HUES64 (cell line): ENCODE measurements around the gene CEACAM7. TPM values are rescaled to one million over a fixed set of nuclear protein-coding genes. Genes with fewer than 3 reads are reported as not detected.
"Not testable (repeated sequence)": the region's sequence is repeated elsewhere in the genome, so short reads cannot be mapped to it uniquely, and the experiment has no call there.

ENCODE experiments used
- H3K27ac ChIP-seq: 2 replicates; pipeline ENCODE4 v1.7.0; 2013; ENCODE audit warnings: low read depth, low read length, inconsistent platforms
- H3K27me3 ChIP-seq: 2 replicates; pipeline ENCODE4 v1.6.1; 2013; ENCODE audit warnings: mild to moderate bottlenecking, low read length; ENCODE audit not compliant: insufficient read depth
- H3K36me3 ChIP-seq: 2 replicates; pipeline ENCODE4 v1.6.1; 2013; ENCODE audit warnings: mild to moderate bottlenecking, low read length; ENCODE audit not compliant: insufficient read depth
- H3K4me1 ChIP-seq: 2 replicates; pipeline ENCODE4 v1.6.1; 2013; ENCODE audit warnings: mild to moderate bottlenecking, low read length, moderate library complexity; ENCODE audit not compliant: insufficient read depth
- H3K4me3 ChIP-seq: 2 replicates; pipeline ENCODE4 v1.5.1; 2013; ENCODE audit warnings: mild to moderate bottlenecking, low read length, moderate library complexity
- H3K9ac ChIP-seq: 2 replicates; pipeline ENCODE4 v1.6.1; 2013; ENCODE audit warnings: mild to moderate bottlenecking, low read depth, low read length
- H3K9me3 ChIP-seq: 2 replicates; pipeline ENCODE4 v1.6.1; 2013; ENCODE audit warnings: low read depth, low read length; ENCODE audit not compliant: insufficient read depth
- WGBS: fragments of 150-250, 120-280 bp; methylation state at CpG from one replicate; pipeline ENCODE4 v1.1.7; 2013; ENCODE audit warnings: missing lambda C conversion rate; 5-methylcytosine and 5-hydroxymethylcytosine counted together
- polyA plus RNA-seq, 2 experiments: library from polyadenylated mRNA; stranded (reverse); fragments of 50-300 nt; gene quantifications; one replicate each; pipeline ENCODE4 v1.2.3, GENCODE V29; 2013

CEACAM7 gene
- polyA plus RNA-seq (2013, experiment 1 of 2) = not detected
- 0.13 TPM for polyA plus RNA-seq (2013, experiment 2 of 2)

- Histone ChIP-seq H3K4me3 (no peak within 1 kb of the TSS), H3K9ac (no peak within 1 kb of the TSS), H3K9me3 (0 out of 2 replicates have a peak, but pooled peaks cover 16% of the 10 kb centered on the region), H3K27ac (no peak within 1 kb of the TSS), H3K27me3 (0 out of 2 replicates have a peak, but pooled peaks cover 3% of the 10 kb centered on the region), H3K36me3 (no peaks in the 10 kb centered on the region), H3K4me1 (no peaks in the 10 kb centered on the region)
- 76% methylated on average over 1 of the region's 1 CpG for WGBS
Measured at GRCh38 chr19:41688098-41688497, at the start of gene CEACAM7. Gene CEACAM7, minus strand, starts transcription at chr19:41688270. Its CDS starts 105 bp downstream, at chr19:41688165.

- H3K36me3 ChIP-seq = no peaks in the 10 kb centered on the region
- H3K9me3 ChIP-seq = no peaks in the 10 kb centered on the region
- H3K4me1 ChIP-seq = no peaks in the 10 kb centered on the region
- H3K27ac ChIP-seq = no peak overlapping the region
- H3K27me3 ChIP-seq = no peaks in the 10 kb centered on the region
- H3K9ac ChIP-seq = no peak overlapping the region
- H3K4me3 ChIP-seq = no peak overlapping the region
- WGBS = 79% methylated on average over 5 of the region's 5 CpGs
Measured at GRCh38 chr19:41735071-41735600, 47.1 kb upstream of the CEACAM7 start.

GRCh38 chr19:41734585-41734984, 46.5 kb upstream of the CEACAM7 start:
- H3K27ac ChIP-seq = no peak overlapping the region
- WGBS = 91% methylated on average over 3 of the region's 3 CpGs
- H3K4me1 ChIP-seq = no peaks in the 10 kb centered on the region
- no peaks in the 10 kb centered on the region for H3K9me3 ChIP-seq
- H3K9ac ChIP-seq = no peak overlapping the region
- no peak overlapping the region for H3K4me3 ChIP-seq
- no peaks in the 10 kb centered on the region for H3K36me3 ChIP-seq
- H3K27me3 ChIP-seq = no peaks in the 10 kb centered on the region

- no peaks in the 10 kb centered on the region for H3K4me1 ChIP-seq
- no peak overlapping the region for H3K9ac ChIP-seq
- WGBS = 75% methylated on average over 4 of the region's 4 CpGs
- H3K27ac ChIP-seq = no peak overlapping the region
- no peaks in the 10 kb centered on the region for H3K9me3 ChIP-seq
- H3K27me3 ChIP-seq = no peaks in the 10 kb centered on the region
- no peaks in the 10 kb centered on the region for H3K36me3 ChIP-seq
- H3K4me3 ChIP-seq = no peak overlapping the region
Measured at GRCh38 chr19:41734156-41734555, 46.1 kb upstream of the CEACAM7 start.

- no peaks in the 10 kb centered on the region for H3K4me1 ChIP-seq
- H3K9me3 ChIP-seq = no peaks in the 10 kb centered on the region
- H3K36me3 ChIP-seq = no peaks in the 10 kb centered on the region
- 44% methylated on average over 5 of the region's 5 CpGs for WGBS
- no peak overlapping the region for H3K9ac ChIP-seq
- H3K4me3 ChIP-seq = no peak overlapping the region
- H3K27me3 ChIP-seq = no peaks in the 10 kb centered on the region
- H3K27ac ChIP-seq = no peak overlapping the region
Measured at GRCh38 chr19:41726493-41726892, 38.4 kb upstream of the CEACAM7 start.

- Histone ChIP-seq H3K27me3 (no peaks in the 10 kb centered on the region), H3K4me3 (no peak overlapping the region), H3K27ac (no peak overlapping the region), H3K9me3 (peaks cover 10% of the 10 kb centered on the region; the same call in 1 of the 2 replicates), H3K4me1 (no peaks in the 10 kb centered on the region), H3K36me3 (no peaks in the 10 kb centered on the region), H3K9ac (no peak overlapping the region)
- 79% methylated on average over 3 of the region's 3 CpGs for WGBS
Measured at GRCh38 chr19:41720103-41720502, 32.0 kb upstream of the CEACAM7 start.

GRCh38 chr19:41718761-41719160, 30.7 kb upstream of the CEACAM7 start:
- Histone ChIP-seq H3K36me3 (no peaks in the 10 kb centered on the region), H3K4me1 (no peaks in the 10 kb centered on the region), H3K27me3 (no peaks in the 10 kb centered on the region), H3K4me3 (no peak overlapping the region), H3K27ac (no peak overlapping the region), H3K9me3 (peaks cover 11% of the 10 kb centered on the region), H3K9ac (no peak overlapping the region)
- WGBS = 83% methylated on average over 6 of the region's 6 CpGs

- 77% methylated on average over 4 of the region's 5 CpGs for WGBS
Measured at GRCh38 chr19:41714598-41714997, 26.5 kb upstream of the CEACAM7 start.

GRCh38 chr19:41711376-41712261, 23.5 kb upstream of the CEACAM7 start:
- H3K27ac ChIP-seq = no peak overlapping the region
- peaks cover 9% of the 10 kb centered on the region; the same call in 1 of the 2 replicates for H3K9me3 ChIP-seq
- H3K36me3 ChIP-seq = no peaks in the 10 kb centered on the region
- H3K27me3 ChIP-seq = no peaks in the 10 kb centered on the region
- H3K4me1 ChIP-seq = no peaks in the 10 kb centered on the region
- H3K4me3 ChIP-seq = no peak overlapping the region
- no peak overlapping the region for H3K9ac ChIP-seq
- WGBS = 83% methylated on average over 13 of the region's 13 CpGs

More at GRCh38 chr19:41714598-41714997, 26.5 kb upstream of the CEACAM7 start:
- H3K27ac ChIP-seq = no peak overlapping the region
- H3K27me3 ChIP-seq = no peaks in the 10 kb centered on the region
- no peaks in the 10 kb centered on the region for H3K36me3 ChIP-seq
- peaks cover 9% of the 10 kb centered on the region; the same call in 1 of the 2 replicates for H3K9me3 ChIP-seq
- no peak overlapping the region for H3K4me3 ChIP-seq
- no peak overlapping the region for H3K9ac ChIP-seq
- no peaks in the 10 kb centered on the region for H3K4me1 ChIP-seq

GRCh38 chr19:41709951-41710645, 22.0 kb upstream of the CEACAM7 start:
- no peaks in the 10 kb centered on the region for H3K36me3 ChIP-seq
- H3K9me3 ChIP-seq = peaks cover 2% of the 10 kb centered on the region; the same call in 1 of the 2 replicates
- H3K4me1 ChIP-seq = no peaks in the 10 kb centered on the region
- no peak overlapping the region for H3K4me3 ChIP-seq
- no peak overlapping the region for H3K9ac ChIP-seq
- no peak overlapping the region for H3K27ac ChIP-seq
- no peaks in the 10 kb centered on the region for H3K27me3 ChIP-seq
- WGBS = 80% methylated on average over 8 of the region's 8 CpGs

GRCh38 chr19:41709516-41709915, 21.4 kb upstream of the CEACAM7 start:
- WGBS = 86% methylated on average over 8 of the region's 8 CpGs
- H3K36me3 ChIP-seq, H3K27me3 ChIP-seq: not testable (repeated sequence)

More at GRCh38 chr19:41709516-41709915, 21.4 kb upstream of the CEACAM7 start:
- not testable (repeated sequence) for H3K9me3 ChIP-seq, H3K27ac ChIP-seq, H3K4me3 ChIP-seq, H3K9ac ChIP-seq, H3K4me1 ChIP-seq
